SKM-1 (cell line): ENCODE results near the gene TFEB.

Experiments used
- DNase-seq: peaks from one replicate; lab custom pipeline; 2025; ENCODE audit not compliant: unreplicated experiment; lab: John Stamatoyannopoulos, UW

TFEB gene

DNA sequence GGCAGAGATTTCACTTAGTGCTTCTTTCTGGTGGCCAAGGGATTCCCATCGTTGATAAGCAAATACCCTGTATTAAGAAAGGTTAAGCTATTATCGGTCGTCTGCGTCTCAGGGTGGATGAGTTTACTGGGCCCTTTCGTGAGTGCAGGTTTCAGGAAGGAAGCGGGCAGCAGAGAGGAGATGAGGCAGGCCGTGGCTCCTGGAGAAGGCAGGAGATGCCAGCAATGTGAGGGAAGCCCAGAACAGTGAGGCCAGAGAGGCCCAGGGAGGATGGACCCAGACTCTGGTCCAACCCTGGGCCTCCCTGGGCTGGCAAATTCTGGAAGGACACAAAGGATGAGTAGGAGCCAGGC lies 11.2 kb downstream of the TFEB start:
- DNase-seq: no peak

GRCh38 chr6:41723530-41724227 lies 11.7 kb downstream of the TFEB start:
- DNase-seq: peak; percentile 98

DNA sequence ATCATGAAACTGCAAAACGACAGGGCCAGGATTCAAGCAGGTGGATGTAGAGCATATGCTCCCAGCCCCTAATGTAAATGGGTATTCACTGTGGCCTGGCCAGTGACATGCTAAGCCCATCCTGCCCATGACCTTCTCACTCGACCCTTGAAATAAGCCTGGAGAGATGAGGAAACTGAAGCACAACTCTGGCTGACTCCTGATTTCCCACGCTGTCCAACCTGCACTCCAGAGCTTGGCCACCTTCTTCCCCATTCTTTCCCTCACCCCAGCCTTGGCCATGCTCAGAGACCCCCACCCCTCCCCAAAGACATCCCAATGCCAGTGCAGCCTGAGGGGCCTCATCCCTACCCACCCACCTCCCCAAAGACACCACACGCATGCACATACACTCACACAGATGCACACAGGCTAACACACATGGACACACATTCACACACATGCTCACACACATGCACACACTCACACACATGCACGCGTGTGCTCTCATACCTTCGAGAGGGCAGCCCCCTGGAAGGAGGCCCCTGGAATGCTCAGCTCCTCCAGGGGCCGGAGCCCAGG lies 12.4 kb downstream of the TFEB start:
- no peak for DNase-seq

GRCh38 chr6:41721414-41721813 lies 14.0 kb downstream of the TFEB start:
- DNase-seq: no peak

DNA sequence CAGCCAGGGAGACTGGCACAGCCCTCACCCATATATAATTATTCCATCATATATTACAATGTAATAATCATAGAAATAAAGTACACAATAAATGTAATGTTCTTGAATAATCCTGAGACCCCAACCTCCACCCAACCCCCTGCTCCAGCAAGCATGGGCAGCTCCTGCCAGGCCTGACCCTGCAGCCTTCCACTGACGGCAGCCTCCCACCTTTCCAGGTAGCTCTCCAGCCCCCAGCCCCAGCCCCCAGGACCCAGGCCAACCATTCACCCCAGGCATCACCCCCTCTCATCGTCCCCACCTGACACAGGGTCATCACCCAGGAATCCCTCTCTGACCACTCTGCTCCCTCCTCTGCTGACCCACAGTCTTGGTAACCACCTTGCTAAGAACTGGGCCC lies 14.6 kb downstream of the TFEB start:
- DNase-seq: no peak

GRCh38 chr6:41720262-41720620 lies 15.2 kb downstream of the TFEB start:
- DNase-seq: no peak

DNA sequence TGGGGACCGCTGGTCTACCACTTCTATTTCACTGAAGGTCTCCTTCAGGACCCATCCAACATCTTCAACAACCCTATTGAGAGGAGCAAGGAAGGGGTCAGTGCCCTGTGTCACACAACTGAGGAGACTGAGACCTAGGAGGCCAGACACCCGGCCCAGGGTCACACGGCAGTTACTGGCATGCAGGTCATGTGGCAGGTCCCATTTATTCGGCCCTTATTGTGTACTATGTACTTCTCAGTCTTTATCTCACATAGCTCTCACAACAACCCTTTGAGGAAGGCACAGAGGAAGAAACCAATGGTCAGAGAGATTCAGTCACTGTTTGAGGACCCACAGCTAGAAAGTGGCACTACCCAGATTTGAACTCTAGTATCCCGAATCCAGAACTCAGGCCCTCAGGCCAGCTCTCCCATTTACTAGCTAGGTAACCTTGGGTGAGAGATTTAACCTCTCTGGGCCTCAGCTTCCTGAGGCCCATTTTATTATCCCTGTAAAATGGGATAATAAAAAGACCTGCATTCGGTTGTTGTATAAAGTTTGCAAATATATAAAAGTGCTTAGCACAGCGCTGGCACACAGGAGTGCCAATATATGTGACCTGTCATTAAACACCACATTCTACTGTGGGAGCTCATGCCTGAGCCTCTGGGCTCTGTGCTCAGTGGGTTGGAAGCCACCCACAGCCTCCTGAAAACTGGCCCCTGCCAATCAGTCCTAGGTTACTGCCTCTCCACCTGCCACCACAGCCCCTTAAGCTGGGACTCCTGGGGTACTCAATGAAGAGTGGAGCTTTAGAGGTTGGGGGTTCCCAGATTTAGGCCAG lies 15.8 kb downstream of the TFEB start:
- DNase-seq: no peak

DNA sequence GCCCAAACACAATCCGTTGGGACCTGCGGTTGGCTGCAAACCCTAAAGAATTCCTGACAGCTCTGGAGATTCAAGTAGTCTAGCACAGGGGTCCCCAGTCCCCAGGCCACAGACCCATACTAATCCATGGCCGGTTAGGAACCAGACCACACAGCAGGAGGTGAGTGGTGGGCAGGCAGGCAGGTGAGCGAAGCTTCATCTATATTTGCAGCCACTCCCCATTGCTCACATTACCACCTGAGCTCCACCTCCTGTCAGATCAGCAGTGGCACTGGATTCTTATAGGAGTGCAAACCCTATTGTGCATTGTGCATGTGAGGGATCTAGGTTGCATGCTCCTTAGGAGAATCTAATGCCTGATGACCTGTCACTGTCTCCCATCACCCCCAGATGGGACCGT lies 16.6 kb downstream of the TFEB start:
- DNase-seq: no peak

- DNase-seq: no peak
Observed at GRCh38 chr6:41717392-41717736, 18.0 kb downstream of the TFEB start.

DNA sequence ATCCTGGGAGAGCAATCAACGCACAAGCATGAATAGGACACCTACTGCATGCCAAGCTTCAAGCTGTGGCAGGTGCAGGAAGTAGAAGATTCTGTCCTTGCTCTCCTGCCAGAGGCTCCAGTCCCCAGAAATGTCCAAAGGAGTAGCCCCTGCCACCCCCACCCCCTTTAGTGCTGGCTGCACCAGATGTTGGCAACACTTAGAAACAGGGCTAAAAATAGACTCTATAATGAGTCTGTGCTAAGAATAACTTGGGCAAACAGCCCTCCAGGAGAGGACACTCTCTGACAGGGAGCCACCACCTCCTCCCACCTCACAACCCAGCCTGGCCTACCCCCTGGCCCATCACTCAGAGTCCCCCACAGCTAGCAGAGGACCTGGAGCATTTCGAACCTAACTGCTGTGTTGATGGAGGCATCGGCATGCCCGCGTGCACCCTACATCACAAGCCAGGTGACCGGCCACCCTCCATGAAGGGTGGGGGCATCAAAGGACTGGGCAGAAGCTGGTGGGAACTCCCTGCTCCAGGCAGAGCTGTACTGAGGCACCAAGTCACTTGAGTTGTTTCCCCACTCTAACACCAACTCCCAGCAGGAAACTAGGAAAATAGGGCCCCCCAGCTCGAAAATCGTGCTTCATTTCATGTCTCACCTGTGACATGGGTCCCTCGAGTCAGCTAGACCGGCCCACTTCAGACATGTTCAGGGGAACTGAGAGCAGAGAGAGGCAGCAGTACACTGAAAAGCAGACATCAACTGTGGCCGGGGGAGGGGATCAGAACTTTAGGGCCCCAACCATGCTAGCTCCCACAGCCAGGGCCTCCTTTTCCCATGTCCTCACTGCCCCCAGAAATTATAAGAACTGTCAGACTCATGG lies 18.7 kb downstream of the TFEB start:
- DNase-seq: no peak

- no peak for DNase-seq
Observed at GRCh38 chr6:41715795-41716515, 19.5 kb downstream of the TFEB start.

DNA sequence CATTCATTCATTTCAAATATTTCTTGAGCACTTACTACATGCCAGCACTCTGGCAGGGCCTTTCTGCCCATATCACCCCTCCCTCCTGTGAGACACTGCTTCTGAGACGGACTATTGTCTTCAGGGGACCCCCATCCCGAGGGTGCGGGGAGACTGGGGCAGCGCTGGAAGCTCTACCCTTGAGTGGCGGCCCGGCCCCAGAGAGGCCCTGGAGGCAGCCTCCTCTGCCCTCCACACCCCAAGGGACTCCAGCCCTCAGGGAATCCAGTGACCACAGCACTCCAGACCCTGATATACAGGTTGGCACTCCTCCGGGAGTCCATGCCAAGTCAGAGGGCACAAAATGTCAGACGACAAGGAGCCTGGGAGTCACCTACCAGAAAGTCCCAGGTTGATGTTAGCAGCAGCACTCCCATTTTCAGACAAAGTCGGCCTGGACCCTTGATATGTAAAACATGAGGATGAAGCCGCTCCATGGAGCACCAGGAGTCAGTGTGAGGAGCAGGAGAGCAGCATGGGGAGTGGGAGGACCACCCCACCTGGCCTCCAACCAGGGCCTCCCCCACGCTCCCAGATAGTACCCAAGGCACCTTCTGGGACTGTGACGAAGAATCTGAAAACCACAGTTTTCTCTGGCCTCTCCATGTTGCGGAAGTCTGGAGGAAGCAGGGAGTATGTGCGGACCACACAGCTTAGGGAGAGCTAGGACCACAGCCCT lies 20.7 kb downstream of the TFEB start:
- DNase-seq: no peak

GRCh38 chr6:41713650-41714291 lies 21.6 kb downstream of the TFEB start:
- DNase-seq: no peak

DNA sequence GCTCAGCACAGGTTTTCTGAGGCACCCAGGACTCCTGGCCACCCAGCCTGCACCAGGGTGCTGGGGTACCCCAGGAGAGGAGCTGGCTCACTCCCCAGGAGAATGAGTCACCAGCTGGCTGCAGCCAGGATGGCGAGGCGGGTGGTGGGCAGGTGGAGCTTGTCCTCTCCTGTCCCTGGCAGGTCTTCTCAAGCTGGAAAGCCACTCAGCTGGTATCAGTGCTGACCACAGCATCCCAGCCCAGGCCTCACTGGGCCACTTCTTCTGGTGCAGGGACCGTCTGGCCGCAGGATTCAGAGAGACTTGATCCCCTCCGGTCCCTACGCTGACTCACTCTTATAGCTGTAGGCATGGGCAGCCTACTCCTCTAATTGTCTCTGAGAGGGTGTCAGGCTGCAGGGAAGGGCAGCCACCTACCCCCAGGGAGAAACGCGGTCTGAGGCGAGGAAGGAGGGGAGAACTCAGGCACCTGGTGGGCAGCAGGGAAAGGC lies 22.2 kb downstream of the TFEB start:
- no peak for DNase-seq

DNA sequence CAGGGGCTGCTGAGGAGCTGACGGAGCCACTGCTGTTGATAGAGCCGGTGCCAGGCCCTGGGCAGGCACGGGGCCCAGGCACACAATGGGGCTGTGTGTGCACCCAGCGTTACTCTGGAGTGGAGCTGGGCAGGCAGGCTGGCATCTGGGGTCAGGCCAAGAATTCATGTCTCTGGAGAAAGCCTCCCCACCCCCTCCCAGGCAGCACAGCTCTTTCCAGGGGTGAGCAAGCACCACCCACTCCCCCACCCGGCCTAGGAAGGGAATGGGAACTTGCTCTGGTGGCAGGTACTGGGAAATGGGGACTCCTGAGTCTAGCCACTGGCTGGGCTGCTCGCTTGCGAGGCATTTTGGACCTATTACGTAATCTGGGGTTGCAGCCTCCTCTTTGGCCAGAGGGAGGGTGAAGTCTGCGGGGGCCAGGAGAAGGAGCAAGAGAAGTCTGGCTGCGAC lies 22.7 kb downstream of the TFEB start:
- DNase-seq: no peak

DNA sequence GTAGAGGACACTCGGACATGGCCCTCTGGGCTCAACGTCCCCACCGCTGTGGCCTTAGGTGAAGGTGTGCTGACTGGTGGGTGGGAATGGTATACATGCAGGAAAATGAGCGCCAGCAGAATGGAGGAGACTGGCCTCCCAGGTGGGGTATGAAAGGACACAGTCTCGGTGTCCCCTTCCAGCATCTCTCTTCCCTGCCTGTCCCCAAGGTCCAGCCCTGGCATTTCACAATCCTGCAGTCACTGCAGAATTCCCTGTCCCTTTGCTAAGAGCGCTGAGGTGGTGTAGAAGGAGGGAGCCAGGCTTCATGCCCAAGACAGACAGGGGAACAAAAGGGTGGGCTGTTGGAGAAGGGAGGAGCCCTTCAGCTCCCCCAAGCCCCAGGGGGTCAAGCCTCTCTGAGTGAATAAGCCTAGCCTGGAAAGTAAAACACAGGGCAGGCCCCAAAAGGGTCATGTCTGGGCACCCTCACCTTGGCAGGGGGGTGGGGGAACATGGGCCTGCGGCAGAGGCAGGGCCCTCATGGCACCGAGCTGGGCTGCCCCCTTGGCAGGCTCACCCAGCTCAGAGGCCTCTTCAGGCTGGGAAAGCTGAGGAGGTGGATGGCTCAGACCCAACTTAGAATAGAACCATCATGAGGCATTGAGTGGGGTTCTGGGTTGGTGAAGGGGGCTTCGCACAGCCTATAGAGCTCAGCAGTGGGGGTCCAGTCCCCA lies 23.9 kb downstream of the TFEB start:
- DNase-seq: no peak

- DNase-seq: no peak
Observed at GRCh38 chr6:41709375-41709774, 26.0 kb downstream of the TFEB start.

DNA sequence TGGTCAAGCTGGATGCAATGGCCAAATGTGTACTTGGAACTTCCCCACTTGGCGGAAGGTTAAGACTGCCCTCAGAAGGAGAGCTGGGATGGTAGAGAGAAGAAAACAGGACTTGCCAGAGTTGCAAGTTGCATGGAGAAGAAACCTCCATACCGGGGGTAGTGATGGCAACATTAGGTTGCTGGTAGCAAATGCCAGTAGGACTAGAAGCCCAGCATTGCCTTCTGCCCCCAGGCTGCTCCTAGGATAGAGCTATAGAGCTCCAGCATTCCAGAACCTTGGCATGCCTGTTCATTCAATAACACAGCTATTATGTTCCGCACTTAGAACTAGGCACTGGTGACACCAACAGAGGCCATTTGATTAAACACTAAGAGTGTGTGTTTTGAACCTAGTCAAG lies 26.6 kb downstream of the TFEB start:
- DNase-seq: no peak
